Panc1 (cell line): ENCODE results near the gene USF3.

Experiments used
- CTCF ChIP-seq: fragments of 450-650 bp; IDR thresholded peaks from 2 replicates; pipeline ENCODE4 v1.5.1; 2017; ENCODE audit warnings: mild to moderate bottlenecking
- POLR2AphosphoS5 ChIP-seq: IDR thresholded peaks from 2 replicates; pipeline ENCODE4 v1.6.1; 2012; ENCODE audit warnings: mild to moderate bottlenecking, low read depth, low read length, moderate library complexity
- REST ChIP-seq, 2 experiments: IDR thresholded peaks; 2 replicates each; pipeline ENCODE4 v1.6.1; 2011 to 2012; ENCODE audit warnings: low read depth in 2 of 2, control low read depth in 1 of 2, low read length in 1 of 2, mild to moderate bottlenecking in 1 of 2, moderate library complexity in 1 of 2; ENCODE audit not compliant: insufficient read depth in 1 of 2
- TCF7L2 ChIP-seq: IDR thresholded peaks from 2 replicates; pipeline ENCODE4 v1.6.1; 2011; ENCODE audit warnings: mild to moderate bottlenecking, low read depth, low read length, inconsistent platforms

- TF ChIP-seq CTCF (peak; percentile 79), TCF7L2 (no peak), POLR2AphosphoS5 (no peak), REST (IDR thresholded peaks at IDR 0.05; ENCODE audit: insufficient read depth in 1 of 2, low read depth in 2 of 2, low read length in 1 of 2) (no peak)
These were observed 40.2 kb upstream of the USF3 start for GRCh38 chr3:113736548-113737089.
